GM12878 (cell line): ENCODE results near the gene CRISP2. TPM values are rescaled to one million over a fixed set of nuclear protein-coding genes. Genes with fewer than 3 reads are reported as not detected.

Experiments
- ATAC-seq: fragments of 200-7000 bp; cut with Tn5 transposase; 3 replicates; pipeline ENCODE4 v1.9.1; 2020; ENCODE audit warnings: mild to moderate bottlenecking, moderate library complexity
- BruUV-seq: library from RNA; stranded (reverse); fragments of 400-500 nt; replicated peaks from 2 replicates; lab custom pipeline; 2021; lab: Mats Ljungman, UMichigan
- CTCF ChIA-PET: fragments of 300-600 bp; sonication (Branson Sonifier 250); formaldehyde crosslinking; extraction: SDS; loops from one replicate; lab custom pipeline; 2021; ENCODE audit warnings: inconsistent platforms; lab: Yijun Ruan, JAX
- POLR2A ChIA-PET: fragments of 350-600 bp; formaldehyde crosslinking; extraction: SDS; loops from one replicate; lab custom pipeline; 2021; ENCODE audit warnings: inconsistent platforms; lab: Charles Lee
- RAD21 ChIA-PET: fragments of 300-600 bp; sonication (Branson Sonifier 250); formaldehyde crosslinking; loops from one replicate; lab custom pipeline; 2023; ENCODE audit warnings: antibody characterized with exemption; ENCODE audit not compliant: unreplicated experiment; lab: Charles Lee
- SMC1A ChIA-PET: fragments of 300-600 bp; sonication (Branson Sonifier 250); formaldehyde crosslinking; loops from one replicate; lab custom pipeline; 2023; ENCODE audit not compliant: unreplicated experiment, uncharacterized antibody; lab: Charles Lee
- DNase-seq: peaks from one replicate; pipeline ENCODE4 v3.0.0-alpha.2; 2011; ENCODE audit warnings: low read depth, low spot score
- FAIRE-seq: peaks from 3 replicates; lab custom pipeline; 2011; peaks lifted over from hg19 to GRCh38; lab: Jason Lieb, UNC
- H2AFZ ChIP-seq: 2 replicates; pipeline ENCODE4 v1.6.0; 2011; ENCODE audit warnings: low read depth, low read length, control low read depth; ENCODE audit not compliant: control insufficient read depth
- H3K27ac ChIP-seq: 2 replicates; pipeline ENCODE4 v1.5.1; 2011; ENCODE audit warnings: control low read depth; ENCODE audit not compliant: control insufficient read depth, insufficient read depth
- H3K27me3 ChIP-seq, 2 experiments: replicated peaks in 1 of 2; 2 replicates each; pipeline versions ENCODE4 v1.6.0 to v1.6.1; 2011; ENCODE audit warnings: low read length in 1 of 2; ENCODE audit not compliant: control insufficient read depth in 2 of 2, insufficient read depth in 2 of 2
- H3K36me3 ChIP-seq, 2 experiments: 2 replicates each; pipeline ENCODE4 v1.5.1; 2011; ENCODE audit warnings: low read length in 1 of 2; ENCODE audit not compliant: control insufficient read depth in 2 of 2, insufficient read depth in 2 of 2
- H3K4me1 ChIP-seq: 2 replicates; pipeline ENCODE4 v1.6.1; 2011; ENCODE audit warnings: mild to moderate bottlenecking, low read length, moderate library complexity, mixed read lengths; ENCODE audit not compliant: control insufficient read depth, insufficient read depth
- H3K4me2 ChIP-seq: 2 replicates; pipeline ENCODE4 v1.6.0; 2011; ENCODE audit warnings: control low read depth; ENCODE audit not compliant: control insufficient read depth, insufficient read depth
- H3K4me3 ChIP-seq: fragments of 200-600 bp; sonication (generic); 2 replicates; pipeline ENCODE4 v1.5.1; 2016
- H3K79me2 ChIP-seq: 2 replicates; pipeline ENCODE4 v1.6.0; 2011; ENCODE audit warnings: low read length; ENCODE audit not compliant: control insufficient read depth, insufficient read depth
- H3K9ac ChIP-seq: 2 replicates; pipeline ENCODE4 v1.8.0; 2011; ENCODE audit warnings: low read length, control low read depth, mixed read lengths; ENCODE audit not compliant: control insufficient read depth, insufficient read depth
- H3K9me3 ChIP-seq: replicated peaks from 3 replicates; pipeline ENCODE4 v1.5.1; 2011; ENCODE audit warnings: mild to moderate bottlenecking, low read length; ENCODE audit not compliant: control insufficient read depth, insufficient read depth
- H4K20me1 ChIP-seq: 2 replicates; pipeline ENCODE4 v1.6.0; 2011; ENCODE audit not compliant: control insufficient read depth, insufficient read depth
- DPF2 ChIP-seq: fragments of 450-650 bp; IDR thresholded peaks from 2 replicates; pipeline ENCODE4 v1.6.1; 2017; ENCODE audit warnings: mild to moderate bottlenecking
- MEF2B ChIP-seq: fragments of 450-650 bp; IDR thresholded peaks from 2 replicates; pipeline ENCODE4 v1.6.1; 2018; ENCODE audit warnings: mild to moderate bottlenecking, moderate library complexity; ENCODE audit not compliant: partially characterized antibody, poor library complexity, severe bottlenecking
- POLR2AphosphoS5 ChIP-seq: IDR thresholded peaks from 2 replicates; pipeline ENCODE4 v1.6.1; 2011; ENCODE audit warnings: mild to moderate bottlenecking, low read length, inconsistent platforms
- WRNIP1 ChIP-seq: IDR thresholded peaks from 2 replicates; pipeline ENCODE4 v1.6.1; 2011; ENCODE audit warnings: low read depth, low read length, improper control_type of control experiment, borderline replicate concordance
- ZBTB40 ChIP-seq: fragments of 450-650 bp; IDR thresholded peaks from 2 replicates; pipeline ENCODE4 v1.6.1; 2016; ENCODE audit warnings: mild to moderate bottlenecking, moderate library complexity, borderline replicate concordance
- ZNF217 ChIP-seq: fragments of 450-650 bp; IDR thresholded peaks from 2 replicates; pipeline ENCODE4 v1.6.1; 2017; ENCODE audit warnings: antibody characterized with exemption, mild to moderate bottlenecking
- WGBS: methylation state at CpG from one replicate; pipeline ENCODE4 v1.1.6; 2016; ENCODE audit warnings: low lambda C conversion rate; ENCODE audit not compliant: insufficient replicate concordance, insufficient coverage; ENCODE audit errors: missing lambda C conversion rate; 5-methylcytosine and 5-hydroxymethylcytosine counted together
- in situ Hi-C: fragments of 300-500 bp; cut with MboI; formaldehyde crosslinking; loops from 9 replicates; pipeline ENCODE4 v1.14.3; 2018; ENCODE audit warnings: mixed read lengths
- intact Hi-C: fragments of 100-400 bp; cut with micrococcal nuclease; formaldehyde crosslinking; loops from one replicate; pipeline ENCODE4 v1.14.2; 2022; ENCODE audit not compliant: unreplicated experiment
- polyA plus RNA-seq, 11 experiments: library from polyadenylated mRNA; depleted of rRNA in 4 of 11; unstranded in 6 of 11; stranded (reverse) in 5 of 11; fragments of >200 nt; fragmentation: Nextera tagmentation in 4 of 11; fragmentation: Illumina TruSeq in 1 of 11; extraction: Ambion mirVana in 4 of 11; extraction: Trizol in 1 of 11; gene quantifications; 1 replicate in 1 of 11; 2 replicates in 10 of 11; pipeline versions ENCODE4 v1.2.1 to v1.2.3, GENCODE V29; 2011 to 2016; ENCODE audit warnings: inconsistent platforms in 2 of 11, missing spikeins in 2 of 11, low read depth in 1 of 11
- total RNA-seq, 4 experiments: library from RNA; depleted of rRNA in 3 of 4; stranded (reverse); fragments of >200 nt in 3 of 4; fragmentation: Illumina TruSeq in 1 of 4; extraction: Trizol in 1 of 4; gene quantifications; 2 replicates each; pipeline versions ENCODE4 v1.2.1 to v1.2.3, GENCODE V29; 2013 to 2021

CRISP2 gene
- total and polyA plus RNA-seq, 10 of the 15 experiments (the other 5 are each of a cell fraction or from before 2014, with no cell fraction given): not detected

GRCh38 chr6:49662231-49662891 lies 51.0 kb downstream of the CRISP2 start:
- Histone ChIP-seq H3K4me2 (no peak overlapping the region), H3K4me3 (no peak overlapping the region), H3K9ac (no peak overlapping the region), H3K36me3 (no peaks in the 10 kb centered on the region), H2AFZ (no peak overlapping the region), H3K9me3 (no peaks in the 10 kb centered on the region), H4K20me1 (no peaks in the 10 kb centered on the region), H3K27ac (no peak overlapping the region), H3K4me1 (no peaks in the 10 kb centered on the region), H3K79me2 (no peaks in the 10 kb centered on the region)
- in situ Hi-C loops (no loop called here), intact Hi-C loops (no loop called here)
- SMC1A ChIA-PET: no interaction called here
- POLR2A ChIA-PET: no interaction called here
- no TSS peak for BruUV-seq
- CTCF ChIA-PET: no interaction called here
- RAD21 ChIA-PET: no interaction called here
- ATAC-seq (no peak), FAIRE-seq (no peak)
- 10% methylated on average over 1 of the region's 1 CpG for WGBS
- TF ChIP-seq WRNIP1: no peak
- TF ChIP-seq ZBTB40: no peak
- TF ChIP-seq MEF2B: no peak
- TF ChIP-seq POLR2AphosphoS5: no peak
- no peak for TF ChIP-seq DPF2
- TF ChIP-seq ZNF217: no peak
- TF ChIP-seq, all 136 proteins: peak for 0
- DNase-seq: no peak
- no peaks in the 10 kb centered on the region for H3K27me3 ChIP-seq
